ENCODE measurements around the gene OCEL1. TPM values are rescaled to one million over a fixed set of nuclear protein-coding genes. Genes with fewer than 3 reads are reported as not detected.

OCEL1 gene
- polyA plus RNA-seq, 3 donors = 17.5 to 21.2 (median 20.3) TPM

- DNase-seq (ENCODE audit: extremely low read depth in 1 of 11, low read depth in 9 of 11, low spot score in 4 of 11) = peak in 1 of 11 donors; percentile 54
Observed at GRCh38 chr19:17235300-17235970, 9.4 kb downstream of the OCEL1 start.

DNA sequence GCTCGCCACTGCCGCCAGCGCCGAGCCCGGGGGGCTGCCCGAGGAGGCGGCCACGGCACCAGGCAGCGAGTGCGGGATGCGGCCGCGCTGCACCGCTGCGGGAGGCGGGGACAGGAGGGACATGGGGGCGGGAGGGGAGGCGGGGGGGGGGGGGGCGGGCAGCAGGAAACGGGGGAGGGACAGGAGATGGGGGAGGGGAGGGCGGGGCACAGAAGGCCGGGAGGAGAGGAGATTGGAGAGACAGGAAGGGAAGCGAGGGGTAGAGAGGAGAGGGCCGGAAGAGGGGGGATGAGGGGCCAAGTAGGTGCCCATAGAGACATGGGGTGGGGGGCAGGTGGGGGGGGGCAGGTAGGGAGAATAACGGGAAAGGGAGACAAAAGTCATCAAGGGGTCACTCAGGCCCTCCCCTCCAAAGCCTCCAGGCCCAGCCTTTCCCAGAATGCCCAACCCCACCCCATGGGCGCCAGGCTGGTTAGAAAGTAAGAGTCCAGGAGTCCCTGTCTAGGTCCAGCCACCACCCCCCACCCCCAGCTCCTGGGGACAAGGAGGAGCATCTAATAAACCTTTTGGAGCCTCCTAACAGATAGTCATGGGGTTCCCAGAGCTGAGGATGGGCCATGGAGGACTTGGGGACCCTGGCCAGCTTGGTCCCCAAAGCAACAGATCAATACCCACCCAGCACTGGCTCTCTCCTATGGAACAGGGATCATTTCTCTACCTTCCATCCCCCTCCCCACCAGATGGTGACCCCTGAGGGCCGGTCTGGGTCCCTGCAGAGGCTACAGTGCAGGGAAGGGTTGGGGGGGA, 10.1 kb downstream of the OCEL1 start:
- DNase-seq (ENCODE audit: extremely low read depth in 1 of 11, low read depth in 9 of 11, low spot score in 4 of 11) = no peak

- DNase-seq (ENCODE audit: extremely low read depth in 1 of 11, low read depth in 9 of 11, low spot score in 4 of 11) = no peak
Observed at GRCh38 chr19:17236811-17237543, 11.0 kb downstream of the OCEL1 start.

GRCh38 chr19:17237747-17238706, 12.0 kb downstream of the OCEL1 start:
- DNase-seq (ENCODE audit: extremely low read depth in 1 of 11, low read depth in 9 of 11, low spot score in 4 of 11) = no peak

DNA sequence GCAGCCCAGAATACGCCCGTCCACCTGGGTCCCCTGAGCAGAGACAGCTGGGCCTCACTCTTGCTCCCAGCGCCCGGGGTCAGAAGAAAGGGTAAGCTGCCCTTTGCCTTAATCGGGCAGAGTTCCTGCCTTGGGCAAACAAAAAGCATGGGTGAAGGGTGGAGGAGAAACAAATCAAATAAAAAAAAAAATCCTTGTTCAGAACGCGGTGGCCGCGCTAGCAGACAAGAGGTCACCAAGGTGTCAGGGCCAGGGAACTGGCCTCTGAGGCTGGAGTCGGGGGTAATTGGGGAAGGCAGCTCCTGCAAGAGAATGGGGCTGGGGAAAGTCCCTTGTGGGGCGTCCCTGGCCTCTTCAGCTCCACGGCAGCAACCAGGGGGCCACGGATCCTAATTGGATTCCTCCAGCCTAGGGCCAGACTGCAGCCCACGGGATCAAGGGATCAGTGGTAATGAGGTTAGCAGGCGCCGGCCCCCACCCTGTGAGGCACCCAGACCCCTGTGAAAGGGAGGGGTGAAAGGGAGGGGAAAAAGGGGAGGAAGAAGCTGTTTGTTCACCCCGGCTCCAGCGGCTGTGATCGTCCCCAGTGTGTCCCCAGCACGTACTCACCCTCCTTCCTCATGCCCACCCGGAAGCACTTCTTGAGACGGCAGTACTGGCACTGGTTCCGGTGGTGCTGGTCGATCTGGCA, 14.2 kb downstream of the OCEL1 start:
- no peak for DNase-seq (ENCODE audit: extremely low read depth in 1 of 11, low read depth in 9 of 11, low spot score in 4 of 11)

- no peak for DNase-seq (ENCODE audit: extremely low read depth in 1 of 11, low read depth in 9 of 11, low spot score in 4 of 11)
Observed at GRCh38 chr19:17240826-17241399, 14.9 kb downstream of the OCEL1 start.

- DNase-seq (ENCODE audit: extremely low read depth in 1 of 11, low read depth in 9 of 11, low spot score in 4 of 11) = no peak
Observed at GRCh38 chr19:17242431-17243208, 16.6 kb downstream of the OCEL1 start.

DNA sequence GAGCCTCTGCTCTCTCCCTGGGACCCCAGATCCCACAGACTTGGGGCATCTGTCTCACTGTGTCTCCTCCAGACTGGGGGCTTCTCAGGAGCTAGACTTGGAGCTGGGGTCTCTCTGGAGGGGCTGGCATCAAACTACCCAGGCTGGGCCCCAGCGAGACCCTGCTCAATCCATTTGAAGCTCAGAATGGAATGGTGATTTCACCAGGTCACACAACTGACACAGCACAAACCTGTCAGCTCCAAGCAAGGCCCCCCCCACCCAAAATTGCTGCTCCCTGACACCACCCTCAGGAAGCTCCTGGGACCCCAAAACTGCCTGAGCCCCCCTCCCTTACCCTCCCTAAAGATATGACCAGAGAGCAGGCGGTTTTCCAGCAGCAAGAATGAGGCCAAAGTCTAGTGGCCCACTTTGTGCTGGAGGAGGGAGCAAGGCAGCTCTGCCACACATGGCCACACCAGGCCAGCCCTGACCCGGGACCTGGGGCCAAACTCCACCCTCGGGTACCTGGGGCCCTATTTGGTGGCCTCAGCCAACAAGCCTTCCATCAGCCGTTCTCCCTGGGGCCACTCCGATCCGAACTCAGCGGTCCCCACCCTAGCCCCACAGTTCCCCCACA, 17.3 kb downstream of the OCEL1 start:
- no peak for DNase-seq (ENCODE audit: extremely low read depth in 1 of 11, low read depth in 9 of 11, low spot score in 4 of 11)

- DNase-seq (ENCODE audit: extremely low read depth in 1 of 11, low read depth in 9 of 11, low spot score in 4 of 11) = no peak
Observed at GRCh38 chr19:17243830-17244617, 18.0 kb downstream of the OCEL1 start.

GRCh38 chr19:17244618-17245534, 18.9 kb downstream of the OCEL1 start:
- no peak for DNase-seq (ENCODE audit: extremely low read depth in 1 of 11, low read depth in 9 of 11, low spot score in 4 of 11)

- no peak for DNase-seq (ENCODE audit: extremely low read depth in 1 of 11, low read depth in 9 of 11, low spot score in 4 of 11)
Observed at GRCh38 chr19:17245535-17245984, 19.5 kb downstream of the OCEL1 start, which contains the start of gene NR2F6. NR2F6 (minus strand) TSS chr19:17245919; CDS start chr19:17245220, 699 bp downstream.

DNA sequence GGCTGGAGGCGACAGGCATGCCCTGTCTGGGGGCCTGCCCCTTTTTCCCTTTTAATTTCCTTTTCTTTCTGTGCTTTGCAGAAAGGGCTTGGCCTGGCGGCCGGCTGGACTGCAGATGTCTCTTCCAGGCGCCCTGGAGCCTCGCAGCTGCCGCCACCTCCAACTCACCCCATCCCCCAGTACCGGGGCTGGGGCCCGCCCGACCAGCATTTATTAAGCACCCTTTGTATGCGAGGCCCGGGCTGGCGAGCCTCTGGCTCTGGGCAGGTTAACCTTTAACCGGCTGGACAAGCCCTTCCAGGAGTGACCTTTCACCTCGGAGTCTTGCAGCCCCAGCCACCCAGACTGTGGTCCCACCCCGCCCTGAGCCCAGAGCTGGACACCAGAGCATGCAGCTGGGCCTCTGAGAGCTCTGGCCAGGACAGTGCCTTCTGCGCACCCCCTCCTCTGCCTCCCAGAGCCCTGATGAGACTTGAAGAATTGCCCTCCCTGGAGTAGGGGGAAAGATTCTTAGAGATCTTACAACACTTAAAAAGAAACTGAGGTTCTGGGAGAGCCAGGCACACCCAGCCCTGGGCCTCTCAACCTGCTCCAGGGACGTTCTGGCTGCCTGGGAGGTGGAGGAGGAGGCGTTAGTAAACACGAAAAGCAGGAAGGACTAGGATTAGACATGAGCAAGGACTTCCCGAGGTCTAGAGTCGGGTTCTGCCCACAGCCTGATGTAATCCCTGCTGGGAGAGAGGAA, 20.8 kb downstream of the OCEL1 start:
- DNase-seq (ENCODE audit: extremely low read depth in 1 of 11, low read depth in 9 of 11, low spot score in 4 of 11) = no peak

- no peak for DNase-seq (ENCODE audit: extremely low read depth in 1 of 11, low read depth in 9 of 11, low spot score in 4 of 11)
Observed at GRCh38 chr19:17248011-17248776, 22.2 kb downstream of the OCEL1 start.
